ENCODE measurements around the gene FBRSL1. TPM values are rescaled to one million over a fixed set of nuclear protein-coding genes. Genes with fewer than 3 reads are reported as not detected.

FBRSL1 gene
- total RNA-seq, 1 donor from 2014 or later = 43.8 TPM

DNA sequence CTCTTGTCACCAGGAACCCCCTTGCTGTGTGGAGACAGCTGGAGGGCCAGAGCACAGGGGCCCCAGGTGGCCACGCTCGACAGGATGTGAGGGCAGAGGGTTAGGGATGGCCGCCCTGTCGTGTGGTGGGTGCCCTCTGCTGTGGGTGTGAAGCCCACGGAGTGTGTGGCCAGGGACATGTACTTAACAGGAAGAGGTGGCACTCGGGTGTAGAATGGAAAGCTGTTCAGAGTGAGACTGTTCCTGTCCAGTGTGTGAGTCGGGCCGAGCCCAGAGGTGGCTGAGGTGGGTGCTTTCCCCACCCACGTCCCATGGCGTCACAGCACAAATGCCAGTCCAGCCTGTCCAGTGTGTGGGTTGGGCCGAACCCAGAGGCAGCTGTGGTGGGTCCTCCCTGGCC, 47.1 kb downstream of the FBRSL1 start:
- no peaks in the 10 kb centered on the region for H3K4me1 Mint-ChIP-seq (ENCODE audit: low read depth, unreplicated experiment)
- no peak overlapping the region for H3K27ac Mint-ChIP-seq (ENCODE audit: unreplicated experiment)
- peaks cover 8% of the 10 kb centered on the region for H3K9me3 Mint-ChIP-seq (ENCODE audit: unreplicated experiment)
- Histone ChIP-seq H3K4me3 (ENCODE audit: insufficient read depth, low read depth, low read length) (no peak overlapping the region), H3K4me2 (ENCODE audit: low read length) (no peak overlapping the region), H3K9ac (ENCODE audit: low read length) (no peak overlapping the region), H3K4me1 (ENCODE audit: insufficient read depth, low read length) (no peaks in the 10 kb centered on the region), H3K9me3 (ENCODE audit: insufficient read depth, low read depth, low read length) (no peaks in the 10 kb centered on the region), H3K36me3 (ENCODE audit: insufficient read depth, low read length) (no peaks in the 10 kb centered on the region), H3K79me2 (ENCODE audit: insufficient read depth, low read length) (no peaks in the 10 kb centered on the region), H3K27me3 (ENCODE audit: insufficient read depth, low read length) (no peaks in the 10 kb centered on the region), H2AFZ (ENCODE audit: low read depth, low read length) (no peak overlapping the region), H4K20me1 (ENCODE audit: insufficient read depth, low read length) (peaks cover 49% of the 10 kb centered on the region), H3K27ac (ENCODE audit: low read depth, low read length) (no peak overlapping the region)
- no peaks in the 10 kb centered on the region for H3K27me3 Mint-ChIP-seq (ENCODE audit: low read depth, unreplicated experiment)
- TF ChIP-seq EZH2 (IDR thresholded peaks at IDR 0.05; ENCODE audit: insufficient read depth, low read length) = no peak
- TF ChIP-seq, protein P1, sequence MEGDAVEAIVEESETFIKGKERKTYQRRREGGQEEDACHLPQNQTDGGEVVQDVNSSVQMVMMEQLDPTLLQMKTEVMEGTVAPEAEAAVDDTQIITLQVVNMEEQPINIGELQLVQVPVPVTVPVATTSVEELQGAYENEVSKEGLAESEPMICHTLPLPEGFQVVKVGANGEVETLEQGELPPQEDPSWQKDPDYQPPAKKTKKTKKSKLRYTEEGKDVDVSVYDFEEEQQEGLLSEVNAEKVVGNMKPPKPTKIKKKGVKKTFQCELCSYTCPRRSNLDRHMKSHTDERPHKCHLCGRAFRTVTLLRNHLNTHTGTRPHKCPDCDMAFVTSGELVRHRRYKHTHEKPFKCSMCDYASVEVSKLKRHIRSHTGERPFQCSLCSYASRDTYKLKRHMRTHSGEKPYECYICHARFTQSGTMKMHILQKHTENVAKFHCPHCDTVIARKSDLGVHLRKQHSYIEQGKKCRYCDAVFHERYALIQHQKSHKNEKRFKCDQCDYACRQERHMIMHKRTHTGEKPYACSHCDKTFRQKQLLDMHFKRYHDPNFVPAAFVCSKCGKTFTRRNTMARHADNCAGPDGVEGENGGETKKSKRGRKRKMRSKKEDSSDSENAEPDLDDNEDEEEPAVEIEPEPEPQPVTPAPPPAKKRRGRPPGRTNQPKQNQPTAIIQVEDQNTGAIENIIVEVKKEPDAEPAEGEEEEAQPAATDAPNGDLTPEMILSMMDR (IDR thresholded peaks at IDR 0.05; ENCODE audit: insufficient read depth, low read depth, low read length) = no peak
- H3K36me3 Mint-ChIP-seq (ENCODE audit: low read depth, unreplicated experiment) = peaks cover 22% of the 10 kb centered on the region
- H3K4me3 Mint-ChIP-seq (ENCODE audit: unreplicated experiment) = no peak overlapping the region
- DNase-seq (ENCODE audit: low read depth) = no peak
- no peak for FAIRE-seq

DNA sequence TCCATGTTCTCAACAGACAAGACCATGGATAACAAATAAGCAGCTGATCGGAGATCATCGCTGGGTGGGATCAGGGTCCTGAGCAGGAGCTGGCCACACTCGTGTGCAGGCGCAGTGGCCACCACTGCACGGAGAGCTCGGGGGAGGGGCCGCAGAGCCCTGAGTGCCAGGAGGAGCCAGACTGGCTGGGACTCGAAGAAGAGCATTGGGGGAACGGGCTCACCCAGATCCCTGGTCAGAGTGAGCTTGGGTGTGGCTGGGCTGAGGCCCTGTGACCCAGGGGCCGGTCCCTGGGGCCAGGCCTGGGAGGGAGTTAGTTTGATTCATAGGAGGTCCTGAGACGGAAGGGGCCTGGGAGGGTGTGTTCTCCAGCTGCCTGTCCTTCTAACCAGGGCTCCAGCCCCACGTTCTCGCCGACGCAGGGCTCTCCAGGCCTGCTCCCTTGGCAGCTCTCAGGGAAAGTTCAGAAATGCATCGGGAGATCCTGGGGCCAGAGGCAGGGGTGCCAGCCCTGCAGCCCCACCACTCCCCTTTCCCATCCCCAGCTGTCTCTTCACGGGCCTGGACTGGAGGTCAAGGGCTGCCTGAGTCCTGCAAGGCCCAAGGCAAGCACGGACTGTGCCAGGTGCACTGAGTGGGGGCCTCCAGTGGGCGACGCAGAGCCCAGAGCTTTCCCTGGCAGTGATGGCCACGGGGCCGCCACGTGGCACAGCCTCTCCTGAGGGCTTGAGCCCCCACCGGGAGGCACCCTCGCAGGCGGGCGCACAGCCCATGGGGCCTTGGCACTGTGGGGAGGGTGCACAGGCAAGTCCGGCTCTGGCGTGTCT, 48.1 kb downstream of the FBRSL1 start:
- Mint-ChIP-seq H3K4me1 (ENCODE audit: low read depth, unreplicated experiment) (no peaks in the 10 kb centered on the region), H3K27me3 (ENCODE audit: low read depth, unreplicated experiment) (no peaks in the 10 kb centered on the region), H3K36me3 (ENCODE audit: low read depth, unreplicated experiment) (peaks cover 18% of the 10 kb centered on the region), H3K4me3 (ENCODE audit: unreplicated experiment) (no peak overlapping the region), H3K27ac (ENCODE audit: unreplicated experiment) (no peak overlapping the region), H3K9me3 (ENCODE audit: unreplicated experiment) (peaks cover 8% of the 10 kb centered on the region)
- H3K9ac ChIP-seq (ENCODE audit: low read length) = no peak overlapping the region
- H2AFZ ChIP-seq (ENCODE audit: low read depth, low read length) = no peak overlapping the region
- H3K4me2 ChIP-seq (ENCODE audit: low read length) = no peak overlapping the region
- H3K4me3 ChIP-seq (ENCODE audit: insufficient read depth, low read depth, low read length) = no peak overlapping the region
- peaks cover 46% of the 10 kb centered on the region for H4K20me1 ChIP-seq (ENCODE audit: insufficient read depth, low read length)
- no peaks in the 10 kb centered on the region for H3K79me2 ChIP-seq (ENCODE audit: insufficient read depth, low read length)
- no peaks in the 10 kb centered on the region for H3K36me3 ChIP-seq (ENCODE audit: insufficient read depth, low read length)
- FAIRE-seq (no peak), DNase-seq (ENCODE audit: low read depth) (no peak)
- H3K4me1 ChIP-seq (ENCODE audit: insufficient read depth, low read length) = no peaks in the 10 kb centered on the region
- H3K27me3 ChIP-seq (ENCODE audit: insufficient read depth, low read length) = no peaks in the 10 kb centered on the region
- TF ChIP-seq EZH2 (IDR thresholded peaks at IDR 0.05; ENCODE audit: insufficient read depth, low read length) = no peak
- TF ChIP-seq, protein P1 (IDR thresholded peaks at IDR 0.05; ENCODE audit: insufficient read depth, low read depth, low read length) = no peak
- no peaks in the 10 kb centered on the region for H3K9me3 ChIP-seq (ENCODE audit: insufficient read depth, low read depth, low read length)
- no peak overlapping the region for H3K27ac ChIP-seq (ENCODE audit: low read depth, low read length)

DNA sequence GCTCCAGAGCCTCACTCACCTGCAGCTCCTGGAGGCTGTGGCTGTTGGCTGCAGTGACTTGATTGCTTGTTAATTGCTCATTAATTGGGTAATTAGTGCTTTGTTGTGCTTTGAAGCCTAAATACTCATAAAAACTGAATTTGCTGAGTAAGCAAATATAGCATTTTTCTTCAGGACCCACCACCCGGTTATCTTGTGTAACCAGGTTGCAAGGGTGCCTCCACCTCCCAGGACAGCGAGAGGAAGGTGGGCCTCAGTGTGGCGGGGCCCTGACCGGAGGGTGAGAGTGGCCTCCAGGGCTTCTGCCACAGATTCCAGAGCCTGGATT, 48.7 kb downstream of the FBRSL1 start:
- Mint-ChIP-seq H3K27ac (ENCODE audit: unreplicated experiment) (no peak overlapping the region), H3K9me3 (ENCODE audit: unreplicated experiment) (peaks cover 5% of the 10 kb centered on the region), H3K36me3 (ENCODE audit: low read depth, unreplicated experiment) (peaks cover 15% of the 10 kb centered on the region), H3K4me1 (ENCODE audit: low read depth, unreplicated experiment) (no peaks in the 10 kb centered on the region), H3K4me3 (ENCODE audit: unreplicated experiment) (no peak overlapping the region), H3K27me3 (ENCODE audit: low read depth, unreplicated experiment) (no peaks in the 10 kb centered on the region)
- Histone ChIP-seq H3K4me1 (ENCODE audit: insufficient read depth, low read length) (no peaks in the 10 kb centered on the region), H3K27me3 (ENCODE audit: insufficient read depth, low read length) (no peaks in the 10 kb centered on the region), H3K9ac (ENCODE audit: low read length) (no peak overlapping the region), H3K4me2 (ENCODE audit: low read length) (no peak overlapping the region), H3K79me2 (ENCODE audit: insufficient read depth, low read length) (no peaks in the 10 kb centered on the region), H2AFZ (ENCODE audit: low read depth, low read length) (no peak overlapping the region), H3K4me3 (ENCODE audit: insufficient read depth, low read depth, low read length) (no peak overlapping the region), H4K20me1 (ENCODE audit: insufficient read depth, low read length) (peaks cover 46% of the 10 kb centered on the region), H3K9me3 (ENCODE audit: insufficient read depth, low read depth, low read length) (no peaks in the 10 kb centered on the region), H3K27ac (ENCODE audit: low read depth, low read length) (no peak overlapping the region), H3K36me3 (ENCODE audit: insufficient read depth, low read length) (no peaks in the 10 kb centered on the region)
- DNase-seq (ENCODE audit: low read depth) (no peak), FAIRE-seq (no peak)
- no peak for TF ChIP-seq EZH2 (IDR thresholded peaks at IDR 0.05; ENCODE audit: insufficient read depth, low read length)
- TF ChIP-seq, protein P1 (IDR thresholded peaks at IDR 0.05; ENCODE audit: insufficient read depth, low read depth, low read length) = no peak

Data from astrocyte (in vitro differentiated cells and primary cell).